ENCODE measurements around the gene VAPB.

DNA sequence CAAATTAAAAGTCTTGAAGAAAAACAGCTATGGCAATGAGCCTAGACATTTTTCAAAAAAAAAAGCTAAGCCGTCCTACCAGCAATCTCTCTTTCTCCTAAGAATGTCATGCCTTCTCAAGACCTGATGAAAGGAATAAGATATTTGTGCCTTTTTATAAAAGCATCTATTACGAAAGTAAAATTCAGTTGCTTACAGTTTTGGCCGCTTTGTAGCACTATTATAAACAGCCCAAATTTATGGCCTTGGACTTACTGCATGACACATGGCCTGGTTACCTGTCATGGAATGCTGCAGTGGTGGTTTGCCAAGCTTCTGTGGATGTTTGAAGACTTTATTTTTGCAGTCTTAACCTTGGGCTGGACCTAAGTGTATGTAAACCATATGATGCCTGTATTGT lies 22.2 kb upstream of the VAPB start:
- no peak for TF ChIP-seq EZH2 (IDR thresholded peaks at IDR 0.05; ENCODE audit: insufficient read depth, poor library complexity, severe bottlenecking)
- TF ChIP-seq EZH2phosphoT487 (IDR thresholded peaks at IDR 0.05; ENCODE audit: insufficient read depth, low read depth) = no peak

Data from GM23248 (cell line).